GM19240 (cell line): ENCODE data around the gene IL20RB.
"Not testable (repeated sequence)": the region's sequence is repeated elsewhere in the genome, so short reads cannot be mapped to it uniquely, and the experiment has no call there.

ENCODE experiments used
- DNase-seq: peaks from one replicate; pipeline ENCODE4 v3.0.0; 2011; ENCODE audit warnings: low spot score; ENCODE audit not compliant: insufficient read length

IL20RB gene

GRCh38 chr3:136943436-136943835 is 14.3 kb upstream of the IL20RB start:
- no peak for DNase-seq

- DNase-seq = no peak
Observed at GRCh38 chr3:136946978-136947377, 10.8 kb upstream of the IL20RB start.

GRCh38 chr3:136947477-136947876 is 10.3 kb upstream of the IL20RB start:
- DNase-seq = no peak

GRCh38 chr3:136949146-136949545 is 8.6 kb upstream of the IL20RB start:
- no peak for DNase-seq

- DNase-seq = no peak
Observed at GRCh38 chr3:136949708-136950107, 8.1 kb upstream of the IL20RB start.

DNA sequence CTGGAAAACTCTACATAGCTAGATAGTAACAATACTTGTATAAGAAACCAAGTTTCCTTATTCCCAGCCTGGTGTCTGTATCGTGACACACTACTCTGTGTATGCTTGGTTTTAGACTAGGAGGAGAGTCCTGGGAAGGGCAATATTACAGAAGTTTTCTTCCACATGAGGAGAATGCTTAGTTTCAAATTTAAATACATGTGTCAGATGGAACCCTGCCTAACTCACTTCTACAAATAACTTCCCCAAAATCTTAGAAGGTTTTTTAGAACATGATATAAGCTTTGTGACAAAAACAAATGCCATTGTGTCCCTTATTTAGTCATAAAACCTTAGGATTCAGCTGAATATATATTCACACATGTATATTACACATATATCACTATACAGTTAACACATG is 7.2 kb upstream of the IL20RB start:
- no peak for DNase-seq

- no peak for DNase-seq
Observed at GRCh38 chr3:136952292-136952691, 5.5 kb upstream of the IL20RB start.

DNA sequence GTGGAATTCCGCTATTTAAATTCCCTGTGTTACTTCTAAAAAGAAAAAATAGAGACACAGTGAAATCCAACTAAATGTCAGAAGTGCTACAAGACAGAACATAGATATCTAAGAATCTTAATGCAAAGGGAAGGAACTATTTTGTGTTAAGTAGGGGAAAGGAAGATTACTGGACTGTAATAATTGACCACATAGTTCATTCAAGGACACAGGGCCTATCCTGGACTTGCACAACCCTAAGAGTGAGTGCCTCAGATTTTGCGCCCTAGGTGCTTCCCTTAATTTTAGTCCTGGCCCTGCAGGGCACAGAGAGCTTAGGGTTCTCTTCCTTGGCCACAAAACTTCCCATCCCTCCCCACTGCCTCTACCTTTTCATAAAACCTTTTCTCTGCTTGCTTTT is 3.5 kb upstream of the IL20RB start:
- no peak for DNase-seq

GRCh38 chr3:136954980-136955780 is 2.6 kb upstream of the IL20RB start:
- no peak for DNase-seq

DNA sequence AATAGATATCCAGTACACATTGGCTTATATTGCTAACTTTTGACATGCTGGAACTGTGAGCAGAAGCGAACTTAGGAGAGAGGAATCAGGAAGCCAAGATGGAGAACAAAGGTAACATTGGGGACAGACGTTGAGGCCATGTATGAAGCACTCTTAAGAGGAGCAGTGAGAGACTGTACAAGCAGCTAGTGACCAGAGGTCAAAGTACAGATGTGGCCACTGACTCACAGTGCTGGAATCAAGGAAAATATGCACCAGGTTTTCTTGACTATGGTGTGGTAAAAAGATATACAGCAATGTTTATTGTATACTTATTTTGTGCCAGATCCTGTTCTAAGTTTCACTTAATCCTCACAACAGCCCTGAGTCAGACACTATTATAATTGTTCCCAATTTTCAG is 2.0 kb upstream of the IL20RB start:
- no peak for DNase-seq

GRCh38 chr3:136956971-136957370 is 812 bp upstream of the IL20RB start:
- DNase-seq = no peak

- no peak for DNase-seq
Observed at GRCh38 chr3:136958939-136959338, 1.2 kb downstream of the IL20RB start.

DNA sequence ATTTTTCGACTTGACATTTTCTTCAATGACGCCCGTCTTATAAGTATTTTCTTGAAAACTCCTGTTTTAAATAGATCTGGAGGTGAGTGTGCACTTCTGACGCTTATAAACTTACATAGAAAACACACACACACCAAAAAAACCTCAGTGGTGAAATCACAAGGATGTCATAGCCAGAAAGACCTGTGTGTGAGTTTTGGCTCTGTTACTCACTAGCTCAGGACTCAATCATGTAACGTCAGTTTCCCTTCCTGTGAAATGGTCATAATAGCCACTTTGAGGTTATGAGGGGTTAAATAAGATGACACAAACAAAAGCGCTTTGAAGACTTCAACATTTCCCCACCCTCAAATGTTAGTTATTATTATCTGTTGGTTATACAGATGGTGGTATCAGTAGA is 1.8 kb downstream of the IL20RB start:
- DNase-seq = no peak

DNA sequence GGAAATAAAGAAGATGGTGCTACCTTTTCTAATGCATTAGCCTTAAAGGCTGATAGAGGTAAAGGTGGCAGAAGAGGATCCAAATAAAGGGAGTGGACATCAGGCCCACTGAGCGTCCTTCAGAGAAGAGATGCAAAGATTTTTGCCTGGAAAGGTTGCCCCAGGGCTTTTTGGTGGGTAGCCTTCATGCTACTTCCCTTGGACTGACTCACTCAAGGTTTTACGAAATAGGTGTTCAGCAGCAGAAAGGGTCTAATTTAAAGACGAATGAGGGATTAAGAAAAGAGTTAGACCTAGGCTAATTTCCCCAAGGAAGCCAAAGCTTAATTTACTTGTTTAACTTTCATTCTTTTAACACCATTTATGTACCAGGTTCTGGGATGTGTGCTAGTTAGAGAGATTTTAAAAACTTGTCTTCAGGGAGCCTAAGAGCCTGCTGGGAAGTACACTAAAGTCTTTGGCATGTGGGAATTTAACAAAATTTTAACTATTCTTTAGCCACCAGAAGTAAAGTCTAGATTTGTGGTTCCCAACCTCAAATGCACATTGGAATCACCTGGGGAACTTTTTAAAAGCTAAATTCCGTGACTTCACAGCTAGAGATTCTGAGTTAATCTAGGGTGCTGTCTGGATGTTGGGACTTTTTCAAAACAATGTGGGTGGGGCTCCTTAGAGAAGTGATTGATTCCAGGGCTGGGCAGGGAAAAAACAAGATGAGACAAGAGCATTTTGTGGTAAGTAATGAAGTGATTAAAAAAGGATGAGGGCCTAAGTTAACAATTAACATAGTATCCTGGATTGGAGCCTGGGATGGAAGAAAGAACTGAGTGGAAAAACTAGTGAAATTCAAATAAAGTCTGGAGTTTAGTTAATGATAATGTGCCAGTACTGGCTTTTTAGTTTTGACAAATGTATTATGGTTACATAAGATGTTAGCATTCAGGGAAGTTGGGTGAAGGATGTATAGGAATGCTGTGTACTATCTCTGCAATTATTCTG is 3.4 kb downstream of the IL20RB start:
- DNase-seq = no peak

- no peak for DNase-seq
Observed at GRCh38 chr3:136962927-136963326, 5.1 kb downstream of the IL20RB start.

DNA sequence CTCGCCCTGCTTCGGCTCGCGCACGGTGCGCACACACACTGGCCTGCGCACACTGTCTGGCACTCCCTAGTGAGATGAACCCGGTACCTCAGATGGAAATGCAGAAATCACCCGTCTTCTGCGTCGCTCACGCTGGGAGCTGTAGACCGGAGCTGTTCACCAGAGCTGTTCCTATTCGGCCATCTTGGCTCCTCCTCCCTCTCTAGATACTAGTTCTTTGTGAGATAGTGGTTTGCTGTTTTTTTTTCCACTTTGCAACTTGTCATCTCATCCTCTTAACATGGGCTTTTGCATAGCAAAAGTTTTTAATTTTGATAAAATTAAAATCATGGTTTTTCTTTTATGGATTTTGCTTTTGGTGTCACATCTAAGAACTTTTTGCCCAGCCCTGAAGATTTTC is 11.8 kb downstream of the IL20RB start:
- DNase-seq = not testable (repeated sequence)

DNA sequence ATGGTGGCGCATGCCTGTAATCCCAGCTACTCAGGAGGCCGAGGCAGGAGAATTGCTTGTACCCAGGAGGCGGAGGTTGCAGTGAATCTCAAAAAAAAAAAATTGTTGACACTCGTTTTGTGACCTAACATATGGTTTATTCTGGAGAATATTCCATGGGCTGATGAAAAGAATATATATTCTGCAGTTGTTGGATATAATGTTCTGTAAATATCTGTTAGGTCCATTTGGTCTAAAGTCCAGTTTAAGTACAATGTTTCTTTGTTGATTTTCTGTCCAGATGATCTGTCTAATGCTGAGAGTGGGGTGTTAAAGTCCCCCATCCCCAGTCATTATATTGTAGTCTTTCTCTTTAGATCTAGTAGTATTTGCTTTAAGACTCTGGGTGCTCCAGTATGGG is 15.6 kb downstream of the IL20RB start:
- DNase-seq = no peak

DNA sequence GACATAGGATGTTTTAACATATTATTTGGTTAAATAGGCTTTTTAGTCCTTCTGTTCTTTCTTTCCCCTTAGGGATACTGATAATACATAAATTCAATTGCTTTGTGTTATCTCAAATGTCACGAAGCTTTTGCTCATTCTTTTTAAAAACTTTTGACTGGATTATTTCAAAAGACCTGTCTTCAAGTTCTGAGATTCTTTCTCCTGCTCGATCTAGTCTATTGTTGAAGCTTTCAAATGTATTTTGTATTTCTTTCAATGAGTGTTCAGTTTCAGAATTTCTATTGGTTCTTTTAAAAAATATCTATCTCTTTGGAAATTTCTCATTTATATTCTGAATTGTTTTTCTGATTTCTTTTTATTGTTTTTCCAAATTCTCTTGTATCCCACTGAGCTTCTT is 16.9 kb downstream of the IL20RB start:
- no peak for DNase-seq

DNA sequence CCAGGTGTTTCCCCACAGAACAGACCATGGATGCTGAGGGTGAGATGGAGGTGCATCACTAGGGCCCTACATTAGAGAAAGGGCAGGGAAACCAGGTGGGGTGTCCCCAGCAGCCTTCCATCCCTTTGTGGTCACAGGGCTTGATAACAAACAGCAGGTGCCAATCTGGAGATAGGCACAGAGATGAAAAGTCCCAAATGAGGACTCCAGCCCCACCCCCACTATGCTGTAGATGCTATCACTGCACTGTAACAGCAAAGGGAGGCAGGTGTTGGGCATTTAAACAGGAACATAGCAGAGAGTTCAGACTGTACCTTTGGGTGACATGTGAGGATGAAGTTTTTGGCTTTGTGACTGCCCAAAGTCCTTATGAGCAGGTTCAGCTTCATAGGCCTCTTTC is 21.4 kb downstream of the IL20RB start:
- no peak for DNase-seq

DNA sequence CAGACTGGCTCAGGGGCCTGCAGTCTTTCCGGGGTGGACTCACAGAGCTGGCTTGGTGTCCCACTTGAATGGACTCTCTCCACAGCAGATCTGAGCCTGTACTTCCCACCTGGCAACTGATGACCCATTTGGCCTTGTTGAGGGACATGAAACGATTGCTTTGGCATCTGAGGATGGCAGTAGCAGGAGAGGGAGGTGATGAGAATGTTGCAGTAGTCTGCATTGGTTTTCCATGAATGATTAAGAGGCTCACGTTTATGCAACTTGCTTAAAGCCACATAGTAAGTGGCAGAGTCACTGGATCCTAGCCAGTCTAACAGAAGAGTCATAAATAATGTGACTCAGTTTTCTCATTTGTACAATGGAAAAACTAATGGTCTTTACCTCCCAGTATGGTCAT is 21.9 kb downstream of the IL20RB start:
- no peak for DNase-seq

DNA sequence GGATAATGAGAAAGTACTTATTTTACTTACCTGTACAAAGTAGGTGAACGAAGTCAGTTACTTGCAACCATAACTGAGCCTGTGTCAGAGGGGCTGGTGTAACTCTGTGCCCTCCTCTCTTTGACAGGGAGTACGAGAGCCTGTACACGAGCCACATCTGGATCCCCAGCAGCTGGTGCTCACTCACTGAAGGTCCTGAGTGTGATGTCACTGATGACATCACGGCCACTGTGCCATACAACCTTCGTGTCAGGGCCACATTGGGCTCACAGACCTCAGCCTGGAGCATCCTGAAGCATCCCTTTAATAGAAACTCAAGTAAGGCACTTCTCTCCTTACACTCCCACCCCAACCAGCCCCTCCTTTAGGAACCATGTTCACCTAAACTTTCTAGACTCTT is 24.2 kb downstream of the IL20RB start:
- no peak for DNase-seq

- no peak for DNase-seq
Observed at GRCh38 chr3:136982520-136983138, 24.8 kb downstream of the IL20RB start.
